ENCODE data around the gene SLC4A5. TPM values are rescaled to one million over a fixed set of nuclear protein-coding genes. Genes with fewer than 3 reads are reported as not detected.
A peak's percentile ranks its signal among the peaks of the same experiment; 100 is the strongest.

Gene SLC4A5
- total RNA-seq, 2 experiments from 2014 or later = 0.42 to 2.6 TPM

DNA sequence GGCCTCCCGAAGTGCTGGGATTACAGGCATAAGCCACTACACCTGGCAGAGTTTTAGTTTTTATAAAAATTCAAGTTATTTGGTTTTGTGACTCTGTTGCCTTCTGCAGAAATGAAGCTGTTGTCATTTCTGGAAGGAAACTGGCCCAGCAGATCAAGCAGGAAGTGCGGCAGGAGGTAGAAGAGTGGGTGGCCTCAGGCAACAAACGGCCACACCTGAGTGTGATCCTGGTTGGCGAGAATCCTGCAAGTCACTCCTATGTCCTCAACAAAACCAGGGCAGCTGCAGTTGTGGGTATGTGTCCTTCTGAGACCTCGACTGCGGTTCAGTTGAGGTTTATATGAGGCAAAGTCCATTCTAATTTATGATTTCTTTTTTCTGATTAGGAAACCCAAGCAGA is 137.6 kb downstream of the SLC4A5 start:
- Mint-ChIP-seq H3K36me3 (peaks cover 68% of the 10 kb centered on the region), H3K9me3 (ENCODE audit: low read depth) (no peaks in the 10 kb centered on the region), H3K4me1 (peaks cover 76% of the 10 kb centered on the region), H3K27me3 (no peaks in the 10 kb centered on the region), H3K4me3 (peak overlapping the region; percentile 65), H3K27ac (peak overlapping the region; percentile 94)
- peak; percentile 59 for ATAC-seq
- CTCF ChIA-PET = interaction anchor here (1.1 to 3.2 kb wide), 9 partner anchors 8 to 378 kb away, joined by 3 to 26 read pairs (median 4); partner anchors contain the start of genes BOLA3 and MOB1A
- peak; percentile 73 for DNase-seq

- H3K4me1 Mint-ChIP-seq = peaks cover 79% of the 10 kb centered on the region
- H3K36me3 Mint-ChIP-seq = peaks cover 69% of the 10 kb centered on the region
- CTCF ChIA-PET = interaction anchor here (1.2 to 3.2 kb wide), 6 partner anchors 8 to 378 kb away, joined by 3 to 26 read pairs (median 9); partner anchors contain the start of gene MOB1A
- no peaks in the 10 kb centered on the region for H3K9me3 Mint-ChIP-seq (ENCODE audit: low read depth)
- DNase-seq (no peak), ATAC-seq (no peak)
- H3K27me3 Mint-ChIP-seq = no peaks in the 10 kb centered on the region
- peak overlapping the region; percentile 65 for H3K4me3 Mint-ChIP-seq
- peak overlapping the region; percentile 94 for H3K27ac Mint-ChIP-seq
These were observed 138.1 kb downstream of the SLC4A5 start for GRCh38 chr2:74205113-74205512.

DNA sequence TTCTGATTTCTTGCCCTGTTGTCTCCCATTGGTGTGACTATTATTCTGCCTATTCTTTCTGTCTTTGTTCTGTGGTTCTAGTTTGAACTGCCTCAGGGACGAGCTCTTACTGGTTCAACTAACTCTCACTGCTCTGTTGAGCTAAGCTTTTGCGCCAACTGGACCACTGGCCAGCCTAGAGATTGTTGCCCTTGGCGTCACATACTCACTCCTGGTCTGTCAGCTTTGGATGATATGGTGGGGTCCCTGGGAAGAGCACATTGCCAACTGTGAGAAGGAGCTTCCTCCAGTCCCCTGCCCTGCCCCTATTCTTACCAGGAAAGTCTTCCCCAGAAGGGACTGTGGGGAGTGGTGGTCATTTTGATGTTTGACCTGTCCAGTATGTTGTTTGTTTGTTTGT is 138.8 kb downstream of the SLC4A5 start:
- H3K27me3 Mint-ChIP-seq = no peaks in the 10 kb centered on the region
- no peaks in the 10 kb centered on the region for H3K9me3 Mint-ChIP-seq (ENCODE audit: low read depth)
- H3K27ac Mint-ChIP-seq = peak overlapping the region; percentile 94
- peaks cover 78% of the 10 kb centered on the region for H3K4me1 Mint-ChIP-seq
- DNase-seq (no peak), ATAC-seq (no peak)
- peak overlapping the region; percentile 65 for H3K4me3 Mint-ChIP-seq
- CTCF ChIA-PET = interaction anchor here (1.0 to 3.2 kb wide), 4 partner anchors 13 to 377 kb away, joined by 3 to 26 read pairs (median 6); partner anchors contain the start of gene MOB1A
- peaks cover 68% of the 10 kb centered on the region for H3K36me3 Mint-ChIP-seq

DNA sequence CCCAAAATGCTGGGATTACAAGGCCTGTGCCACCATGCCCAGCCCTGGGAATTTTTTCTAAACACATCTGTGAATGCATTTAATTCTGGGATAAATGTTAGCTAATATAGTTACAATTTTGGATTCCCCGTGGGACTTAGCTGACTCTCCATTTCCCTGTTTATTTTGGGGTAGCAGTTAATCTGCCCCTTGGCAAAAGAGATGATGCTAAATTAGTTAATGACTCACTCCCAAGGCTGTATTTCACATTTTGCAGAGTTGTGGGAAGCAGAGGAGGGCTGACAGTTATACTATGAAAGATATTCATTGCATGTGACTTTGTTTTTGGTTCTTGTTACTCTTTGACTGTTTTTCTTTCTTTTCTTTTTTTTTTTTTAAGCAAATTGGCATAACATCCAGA is 141.6 kb downstream of the SLC4A5 start:
- Mint-ChIP-seq H3K9me3 (ENCODE audit: low read depth) (no peaks in the 10 kb centered on the region), H3K27ac (peak overlapping the region; percentile 74), H3K36me3 (peaks cover 53% of the 10 kb centered on the region), H3K4me3 (peak overlapping the region; percentile 96), H3K27me3 (no peaks in the 10 kb centered on the region), H3K4me1 (peaks cover 73% of the 10 kb centered on the region)
- DNase-seq (no peak), ATAC-seq (no peak)
- CTCF ChIA-PET = interaction anchor here (1.2 to 1.8 kb wide), 4 partner anchors 10 to 24 kb away, joined by 3 to 8 read pairs (median 6); partner anchors contain the start of gene MOB1A

GRCh38 chr2:74201196-74201595 is 142.0 kb downstream of the SLC4A5 start:
- CTCF ChIA-PET = interaction anchor here (1.2 to 1.8 kb wide), 4 partner anchors 9 to 23 kb away, joined by 3 to 8 read pairs (median 6); partner anchors contain the start of gene MOB1A
- H3K4me3 Mint-ChIP-seq = peak overlapping the region; percentile 96
- no peak for DNase-seq
- peaks cover 69% of the 10 kb centered on the region for H3K4me1 Mint-ChIP-seq
- H3K9me3 Mint-ChIP-seq (ENCODE audit: low read depth) = no peaks in the 10 kb centered on the region
- ATAC-seq = no peak
- peak overlapping the region; percentile 74 for H3K27ac Mint-ChIP-seq
- no peaks in the 10 kb centered on the region for H3K27me3 Mint-ChIP-seq
- H3K36me3 Mint-ChIP-seq = peaks cover 49% of the 10 kb centered on the region

DNA sequence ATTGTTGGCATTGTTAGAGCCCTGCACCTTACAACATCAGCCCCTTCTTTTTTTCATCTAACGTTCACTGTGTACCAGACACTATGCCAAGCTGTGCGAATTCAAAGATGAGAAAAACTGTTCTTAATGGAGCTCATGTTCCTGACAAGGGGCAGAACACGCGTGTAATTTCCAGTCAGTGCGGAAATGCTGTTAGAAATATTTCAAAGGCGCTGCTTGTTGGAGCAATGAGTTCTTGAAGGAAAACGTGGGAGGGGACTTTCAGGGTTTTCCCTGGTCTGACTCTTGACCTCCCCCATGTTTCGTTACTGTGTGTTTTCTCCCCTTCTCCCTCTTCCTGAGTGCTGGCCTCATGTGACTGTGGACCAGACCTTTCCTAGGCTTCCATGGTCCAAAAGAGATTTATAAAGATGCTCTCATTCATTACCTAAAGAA is 143.3 kb downstream of the SLC4A5 start:
- ATAC-seq = no peak
- H3K36me3 Mint-ChIP-seq = peaks cover 40% of the 10 kb centered on the region
- no peak for DNase-seq
- peak overlapping the region; percentile 100 for H3K27ac Mint-ChIP-seq
- H3K4me1 Mint-ChIP-seq = peaks cover 56% of the 10 kb centered on the region
- H3K4me3 Mint-ChIP-seq = peak overlapping the region; percentile 96
- H3K27me3 Mint-ChIP-seq = no peaks in the 10 kb centered on the region
- no peaks in the 10 kb centered on the region for H3K9me3 Mint-ChIP-seq (ENCODE audit: low read depth)
- CTCF ChIA-PET = interaction anchor here (0.9 to 3.6 kb wide), 8 partner anchors 14 to 258 kb away, joined by 3 to 51 read pairs (median 6); partner anchors contain the start of genes BOLA3, MOB1A and WBP1

GRCh38 chr2:74199275-74199701 is 143.9 kb downstream of the SLC4A5 start:
- CTCF ChIA-PET = interaction anchor here (0.9 to 3.6 kb wide), 10 partner anchors 14 to 371 kb away, joined by 3 to 51 read pairs (median 4); partner anchors contain the start of genes BOLA3, MOB1A and WBP1
- ATAC-seq (no peak), DNase-seq (no peak)
- peaks cover 36% of the 10 kb centered on the region for H3K36me3 Mint-ChIP-seq
- peaks cover 50% of the 10 kb centered on the region for H3K4me1 Mint-ChIP-seq
- no peaks in the 10 kb centered on the region for H3K9me3 Mint-ChIP-seq (ENCODE audit: low read depth)
- H3K4me3 Mint-ChIP-seq = peak overlapping the region; percentile 96
- H3K27me3 Mint-ChIP-seq = no peaks in the 10 kb centered on the region
- peak overlapping the region; percentile 100 for H3K27ac Mint-ChIP-seq

- no peaks in the 10 kb centered on the region for H3K9me3 Mint-ChIP-seq (ENCODE audit: low read depth)
- peak within 1 kb of the TSS; percentile 96 for H3K4me3 Mint-ChIP-seq
- peaks cover 35% of the 10 kb centered on the region for H3K36me3 Mint-ChIP-seq
- CTCF ChIA-PET = interaction anchor here (0.9 to 3.6 kb wide), 10 partner anchors 15 to 371 kb away, joined by 3 to 51 read pairs (median 4); partner anchors contain the start of genes BOLA3, MOB1A and WBP1
- ATAC-seq (peak; percentile 88), DNase-seq (peak; percentile 97)
- no peaks in the 10 kb centered on the region for H3K27me3 Mint-ChIP-seq
- H3K27ac Mint-ChIP-seq = peak within 1 kb of the TSS; percentile 100
- H3K4me1 Mint-ChIP-seq = peaks cover 45% of the 10 kb centered on the region
These were observed 144.5 kb downstream of the SLC4A5 start, which contains the start of gene MTHFD2 for GRCh38 chr2:74198461-74199274. Gene MTHFD2 (plus strand): TSS chr2:74198615. CDS start chr2:74198642, 27 bp downstream.

GRCh38 chr2:74198023-74198460 is 145.2 kb downstream of the SLC4A5 start:
- Mint-ChIP-seq H3K4me3 (peak overlapping the region; percentile 96), H3K27ac (peak overlapping the region; percentile 100), H3K4me1 (peaks cover 40% of the 10 kb centered on the region), H3K27me3 (no peaks in the 10 kb centered on the region), H3K36me3 (peaks cover 30% of the 10 kb centered on the region), H3K9me3 (ENCODE audit: low read depth) (no peaks in the 10 kb centered on the region)
- DNase-seq = no peak
- CTCF ChIA-PET = interaction anchor here (1.1 to 3.6 kb wide), 7 partner anchors 8 to 260 kb away, joined by 3 to 51 read pairs (median 9); partner anchors contain the start of genes BOLA3, MOB1A and WBP1
- no peak for ATAC-seq

DNA sequence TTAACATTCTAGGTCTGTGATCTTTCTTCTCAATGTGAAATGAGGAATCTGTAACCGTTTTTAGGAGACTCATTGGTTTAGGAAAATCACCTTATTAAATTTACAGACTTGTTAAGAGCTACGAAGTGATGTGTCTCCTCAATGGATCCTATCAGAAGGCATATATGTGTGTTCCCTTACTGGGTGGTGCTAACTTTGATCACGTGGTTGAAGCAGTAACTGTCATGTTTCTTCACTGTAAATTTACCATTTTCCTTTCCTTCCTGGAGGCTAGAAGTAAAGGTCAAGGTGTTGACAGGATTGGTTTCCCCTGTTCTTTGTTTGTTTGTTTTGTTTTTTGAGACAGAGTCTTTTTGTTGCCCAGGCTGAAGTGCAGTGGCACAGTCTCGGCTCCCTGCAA is 146.2 kb downstream of the SLC4A5 start:
- CTCF ChIA-PET = interaction anchor here (1.1 to 3.6 kb wide), 4 partner anchors 9 to 52 kb away, joined by 3 to 51 read pairs (median 8); partner anchors contain the start of gene MOB1A
- Mint-ChIP-seq H3K4me3 (no peak overlapping the region), H3K36me3 (peaks cover 24% of the 10 kb centered on the region), H3K27ac (peak overlapping the region; percentile 69), H3K27me3 (no peaks in the 10 kb centered on the region), H3K4me1 (peaks cover 31% of the 10 kb centered on the region), H3K9me3 (ENCODE audit: low read depth) (no peaks in the 10 kb centered on the region)
- ATAC-seq = no peak
- DNase-seq = no peak

DNA sequence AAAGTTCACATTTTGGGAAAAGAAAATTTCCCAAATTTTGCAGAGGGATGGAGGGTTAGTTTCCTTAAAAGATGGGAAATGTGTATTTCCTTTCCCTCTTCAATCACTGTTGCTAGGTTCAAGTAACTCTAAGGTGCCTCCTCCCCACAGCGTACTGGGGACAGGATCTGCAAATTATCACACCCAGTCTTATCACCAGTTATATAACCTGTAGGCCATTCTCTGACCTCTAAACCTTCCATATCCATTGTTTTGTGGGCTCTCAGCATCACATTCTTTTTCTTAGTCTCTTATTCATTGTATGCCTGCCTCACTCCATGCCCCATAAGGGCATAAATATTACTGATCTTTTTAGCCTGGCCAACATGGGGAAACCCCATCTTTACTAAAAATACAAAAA is 148.4 kb downstream of the SLC4A5 start:
- Mint-ChIP-seq H3K27me3 (peaks cover 3% of the 10 kb centered on the region), H3K36me3 (peaks cover 8% of the 10 kb centered on the region), H3K4me1 (peaks cover 18% of the 10 kb centered on the region), H3K9me3 (ENCODE audit: low read depth) (no peaks in the 10 kb centered on the region), H3K27ac (no peak overlapping the region), H3K4me3 (no peak overlapping the region)
- ATAC-seq = no peak
- no peak for DNase-seq
- CTCF ChIA-PET = no interaction called here

DNA sequence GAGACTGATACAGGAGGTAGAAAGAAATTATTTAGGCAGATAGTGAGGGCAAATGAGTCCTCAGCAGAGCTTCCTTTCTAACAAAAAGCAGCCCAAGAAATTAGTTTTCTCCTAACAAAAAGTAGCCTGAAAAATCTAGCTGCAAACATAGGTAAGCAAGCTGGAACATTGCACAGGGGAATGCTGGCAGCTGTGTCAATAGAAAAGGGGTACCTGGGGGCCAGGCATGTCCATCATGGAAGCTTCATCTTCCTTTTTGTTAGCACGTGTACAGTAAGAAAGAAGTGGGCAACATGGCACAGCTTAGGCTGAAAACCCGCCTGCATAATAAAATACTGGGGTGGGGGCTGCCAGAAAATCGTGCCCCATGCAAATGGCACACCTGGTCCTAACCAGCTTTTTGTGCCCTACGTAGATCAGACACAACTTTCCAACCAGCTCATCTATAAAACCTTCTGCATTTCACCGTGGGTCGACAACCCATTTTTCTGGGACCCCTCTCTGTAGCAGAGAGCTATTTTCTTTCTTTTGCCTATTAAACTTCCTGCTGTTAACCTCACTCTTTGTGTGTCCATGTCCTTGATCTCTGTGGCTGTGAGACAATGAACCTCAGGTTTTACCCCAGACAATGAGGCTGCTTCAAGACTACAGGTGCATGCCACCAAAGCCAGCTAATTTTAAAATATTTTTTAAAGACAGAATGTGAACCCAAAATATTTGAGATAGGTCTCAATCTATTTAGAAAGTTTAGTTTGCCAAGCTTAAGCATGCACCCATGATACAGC is 151.4 kb downstream of the SLC4A5 start:
- no peaks in the 10 kb centered on the region for H3K9me3 Mint-ChIP-seq (ENCODE audit: low read depth)
- DNase-seq (no peak), ATAC-seq (no peak)
- peaks cover 3% of the 10 kb centered on the region for H3K27me3 Mint-ChIP-seq
- H3K4me1 Mint-ChIP-seq = peaks cover 9% of the 10 kb centered on the region
- H3K36me3 Mint-ChIP-seq = no peaks in the 10 kb centered on the region
- CTCF ChIA-PET = interaction anchor here (0.6 to 2.0 kb wide), 7 partner anchors 9 to 200 kb away, joined by 3 to 14 read pairs (median 3); partner anchors contain the start of gene MOB1A
- H3K4me3 Mint-ChIP-seq = no peak overlapping the region
- H3K27ac Mint-ChIP-seq = no peak overlapping the region

All from activated CD8-positive, alpha-beta memory T cell treated with anti-CD3 and anti-CD28 coated beads, Interleukin-2, amount 10 ng/mL, durations not matched to agents 7 days and 5 days (primary cell).